H9 (cell line): Measurements from ENCODE around the gene SLC9A9. TPM values are rescaled to one million over a fixed set of nuclear protein-coding genes. Genes with fewer than 3 reads are reported as not detected.

Experiments
- DNase-seq: peaks from one replicate; pipeline ENCODE4 v3.0.0-alpha.2; 2017
- H2AFZ ChIP-seq: one replicate; pipeline ENCODE4 v1.6.1; 2013; ENCODE audit warnings: mild to moderate bottlenecking, low read length, control low read depth, moderate library complexity
- H2AK5ac ChIP-seq: 2 replicates; pipeline ENCODE4 v1.6.1; 2013; ENCODE audit warnings: low read length, control low read depth, mixed read lengths; ENCODE audit not compliant: insufficient read length
- H2BK120ac ChIP-seq: one replicate; pipeline ENCODE4 v1.6.1; 2013; ENCODE audit warnings: low read depth, mild to moderate bottlenecking, low read length, control low read depth, inconsistent platforms; ENCODE audit not compliant: poor library complexity, severe bottlenecking
- H2BK12ac ChIP-seq: 2 replicates; pipeline ENCODE4 v1.6.1; 2013; ENCODE audit warnings: low read length, control low read depth, mixed read lengths, low read depth; ENCODE audit not compliant: insufficient read length
- H2BK15ac ChIP-seq: 2 replicates; pipeline ENCODE4 v1.6.1; 2013; ENCODE audit warnings: low read depth, low read length, control low read depth
- H2BK20ac ChIP-seq: one replicate; pipeline ENCODE4 v1.6.1; 2013; ENCODE audit warnings: low read depth, mild to moderate bottlenecking, low read length, control low read depth, inconsistent platforms; ENCODE audit not compliant: poor library complexity, severe bottlenecking
- H2BK5ac ChIP-seq: 2 replicates; pipeline ENCODE4 v1.6.1; 2013; ENCODE audit warnings: low read length, control low read depth, mixed read lengths; ENCODE audit not compliant: insufficient read length
- H3K14ac ChIP-seq: 2 replicates; pipeline ENCODE4 v1.6.1; 2013; ENCODE audit warnings: low read length, control low read depth; ENCODE audit not compliant: insufficient read depth
- H3K18ac ChIP-seq: 2 replicates; pipeline ENCODE4 v1.6.1; 2013; ENCODE audit warnings: low read depth, mild to moderate bottlenecking, mixed read lengths, low read length, control low read depth; ENCODE audit not compliant: insufficient read length
- H3K23ac ChIP-seq: 2 replicates; pipeline ENCODE4 v1.6.1; 2013; ENCODE audit warnings: low read length, control low read depth, mixed read lengths, low read depth; ENCODE audit not compliant: insufficient read length
- H3K23me2 ChIP-seq: 2 replicates; pipeline ENCODE4 v1.6.1; 2013; ENCODE audit warnings: low read depth, mild to moderate bottlenecking, mixed read lengths, low read length, control low read depth; ENCODE audit not compliant: insufficient read length, poor library complexity, severe bottlenecking
- H3K27ac ChIP-seq: 2 replicates; pipeline ENCODE4 v1.5.1; 2013; ENCODE audit warnings: low read length, control low read depth, mixed read lengths, low read depth; ENCODE audit not compliant: insufficient read length
- H3K27me3 ChIP-seq: 2 replicates; pipeline ENCODE4 v1.6.1; 2013; ENCODE audit warnings: low read length, control low read depth, inconsistent platforms; ENCODE audit not compliant: insufficient read depth
- H3K4ac ChIP-seq: 2 replicates; pipeline ENCODE4 v1.6.1; 2013; ENCODE audit warnings: low read depth, mild to moderate bottlenecking, control low read depth, inconsistent platforms, low read length, moderate library complexity
- H3K4me1 ChIP-seq: 2 replicates; pipeline ENCODE4 v1.6.1; 2013; ENCODE audit warnings: low read length, control low read depth, inconsistent platforms; ENCODE audit not compliant: insufficient read depth
- H3K4me2 ChIP-seq: 2 replicates; pipeline ENCODE4 v1.6.1; 2013; ENCODE audit warnings: low read length, control low read depth, mixed read lengths; ENCODE audit not compliant: insufficient read length, insufficient read depth
- H3K56ac ChIP-seq: 2 replicates; pipeline ENCODE4 v1.6.1; 2013; ENCODE audit warnings: low read depth, mild to moderate bottlenecking, mixed read lengths, low read length, control low read depth; ENCODE audit not compliant: insufficient read length
- H3K79me1 ChIP-seq: 2 replicates; pipeline ENCODE4 v1.6.1; 2013; ENCODE audit warnings: low read depth, mild to moderate bottlenecking, moderate library complexity, low read length, control low read depth, inconsistent platforms; ENCODE audit not compliant: insufficient read depth, poor library complexity, severe bottlenecking
- H3K79me2 ChIP-seq: 2 replicates; pipeline ENCODE4 v1.6.1; 2013; ENCODE audit warnings: low read length, control low read depth, inconsistent platforms; ENCODE audit not compliant: insufficient read depth
- H3K9ac ChIP-seq: 2 replicates; pipeline ENCODE4 v1.6.1; 2013; ENCODE audit warnings: low read length, control low read depth, mixed read lengths; ENCODE audit not compliant: insufficient read length; ENCODE audit errors: extremely low read depth
- H3K9me3 ChIP-seq: one replicate; pipeline ENCODE4 v1.6.1; 2013; ENCODE audit warnings: low read depth, low read length, inconsistent platforms; ENCODE audit not compliant: control insufficient read depth
- H3T11ph ChIP-seq: one replicate; pipeline ENCODE4 v1.6.1; 2013; ENCODE audit warnings: mild to moderate bottlenecking, low read length, control low read depth, inconsistent platforms
- H4K20me1 ChIP-seq: one replicate; pipeline ENCODE4 v1.6.1; 2013; ENCODE audit not compliant: control insufficient read depth, insufficient read length, insufficient read depth
- H4K5ac ChIP-seq: 2 replicates; pipeline ENCODE4 v1.6.1; 2013; ENCODE audit warnings: low read depth, mild to moderate bottlenecking, mixed read lengths, low read length, control low read depth; ENCODE audit not compliant: insufficient read length
- H4K8ac ChIP-seq: replicated peaks from 2 replicates; pipeline ENCODE4 v1.6.1; 2013; ENCODE audit warnings: low read length, control low read depth, mixed read lengths, low read depth; ENCODE audit not compliant: insufficient read length
- H4K91ac ChIP-seq: 2 replicates; pipeline ENCODE4 v1.6.1; 2013; ENCODE audit warnings: low read depth, mild to moderate bottlenecking, moderate library complexity, mixed read lengths, low read length, control low read depth; ENCODE audit not compliant: insufficient read length
- H3K27ac Mint-ChIP-seq, 3 experiments: 2 replicates in 2 of 3; 3 replicates in 1 of 3; pipeline ENCODE4 v1.8.0; 2020 to 2021; ENCODE audit warnings: mixed read lengths in 3 of 3, mild to moderate bottlenecking in 1 of 3, moderate library complexity in 1 of 3
- H3K27me3 Mint-ChIP-seq: 2 replicates; pipeline ENCODE4 v1.8.0; 2021; ENCODE audit warnings: low read depth, mild to moderate bottlenecking, moderate library complexity, mixed read lengths
- H3K36me3 Mint-ChIP-seq, 3 experiments: 2 replicates in 2 of 3; 3 replicates in 1 of 3; pipeline ENCODE4 v1.8.0; 2020 to 2021; ENCODE audit warnings: low read depth in 3 of 3, mixed read lengths in 3 of 3; ENCODE audit not compliant: insufficient read depth in 1 of 3
- H3K4me1 Mint-ChIP-seq, 2 experiments: 2 replicates each; pipeline ENCODE4 v1.8.0; 2020; ENCODE audit warnings: mixed read lengths in 2 of 2
- H3K4me3 Mint-ChIP-seq, 2 experiments: 2 replicates in 1 of 2; 3 replicates in 1 of 2; pipeline ENCODE4 v1.8.0; 2020 to 2021; ENCODE audit warnings: mild to moderate bottlenecking in 2 of 2, mixed read lengths in 2 of 2, moderate library complexity in 1 of 2
- H3K9me3 Mint-ChIP-seq, 2 experiments: 2 replicates in 1 of 2; 3 replicates in 1 of 2; pipeline ENCODE4 v1.8.0; 2020; ENCODE audit warnings: mild to moderate bottlenecking in 2 of 2, mixed read lengths in 2 of 2, moderate library complexity in 1 of 2
- total RNA-seq: library from RNA; stranded (reverse); gene quantifications from 2 replicates; pipeline ENCODE4 v1.2.1, GENCODE V29; 2021
- TF ChIP-seq, protein P1 (sequence below): fragments of 200-600 bp; sonication (generic); conservative IDR thresholded peaks from 3 replicates; pipeline ENCODE4 v1.8.0; 2021; ENCODE audit warnings: antibody characterized with exemption, mild to moderate bottlenecking

Gene SLC9A9
- total RNA-seq, 1 experiment from 2014 or later: 0.35 TPM

DNA sequence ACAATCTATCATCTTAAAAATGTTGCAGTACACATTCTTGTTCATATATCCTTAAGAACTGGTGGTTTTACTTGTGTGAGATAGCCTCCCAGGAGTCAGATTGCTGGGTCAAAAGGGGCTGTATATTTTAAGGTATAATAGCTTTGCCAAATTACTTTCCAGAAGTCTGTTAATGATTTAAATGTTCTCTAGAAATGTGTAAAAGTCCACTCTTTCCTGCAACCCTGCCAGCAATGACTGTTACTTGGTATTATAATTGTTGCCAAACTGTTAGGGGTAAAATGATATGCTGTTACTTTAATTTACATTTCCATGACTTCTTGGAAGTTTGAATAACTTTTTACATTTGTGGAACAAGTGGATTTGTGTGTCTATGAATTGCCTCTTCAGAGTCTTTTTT lies 170.8 kb downstream of the SLC9A9 start:
- no peaks in the 10 kb centered on the region for H3K36me3 Mint-ChIP-seq
- no peak overlapping the region for H3K56ac ChIP-seq
- no peak overlapping the region for H3K4me3 Mint-ChIP-seq
- no peak overlapping the region for H2BK12ac ChIP-seq
- no peak overlapping the region for H3K23ac ChIP-seq
- H2BK15ac ChIP-seq: no peak overlapping the region
- H3K23me2 ChIP-seq: no peaks in the 10 kb centered on the region
- H3K9me3 Mint-ChIP-seq: no peaks in the 10 kb centered on the region
- H3K9ac ChIP-seq: no peak overlapping the region
- H3K4me1 ChIP-seq: no peaks in the 10 kb centered on the region
- no peak overlapping the region for H3K27ac Mint-ChIP-seq
- no peaks in the 10 kb centered on the region for H3K27me3 ChIP-seq
- no peak overlapping the region for H2BK120ac ChIP-seq
- no peak overlapping the region for H3K27ac ChIP-seq
- TF ChIP-seq, protein P1, sequence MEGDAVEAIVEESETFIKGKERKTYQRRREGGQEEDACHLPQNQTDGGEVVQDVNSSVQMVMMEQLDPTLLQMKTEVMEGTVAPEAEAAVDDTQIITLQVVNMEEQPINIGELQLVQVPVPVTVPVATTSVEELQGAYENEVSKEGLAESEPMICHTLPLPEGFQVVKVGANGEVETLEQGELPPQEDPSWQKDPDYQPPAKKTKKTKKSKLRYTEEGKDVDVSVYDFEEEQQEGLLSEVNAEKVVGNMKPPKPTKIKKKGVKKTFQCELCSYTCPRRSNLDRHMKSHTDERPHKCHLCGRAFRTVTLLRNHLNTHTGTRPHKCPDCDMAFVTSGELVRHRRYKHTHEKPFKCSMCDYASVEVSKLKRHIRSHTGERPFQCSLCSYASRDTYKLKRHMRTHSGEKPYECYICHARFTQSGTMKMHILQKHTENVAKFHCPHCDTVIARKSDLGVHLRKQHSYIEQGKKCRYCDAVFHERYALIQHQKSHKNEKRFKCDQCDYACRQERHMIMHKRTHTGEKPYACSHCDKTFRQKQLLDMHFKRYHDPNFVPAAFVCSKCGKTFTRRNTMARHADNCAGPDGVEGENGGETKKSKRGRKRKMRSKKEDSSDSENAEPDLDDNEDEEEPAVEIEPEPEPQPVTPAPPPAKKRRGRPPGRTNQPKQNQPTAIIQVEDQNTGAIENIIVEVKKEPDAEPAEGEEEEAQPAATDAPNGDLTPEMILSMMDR: no peak
- no peaks in the 10 kb centered on the region for H3K79me2 ChIP-seq
- no peak overlapping the region for H4K91ac ChIP-seq
- H3T11ph ChIP-seq: no peak overlapping the region
- DNase-seq: no peak
- H3K4me2 ChIP-seq: no peak overlapping the region
- no peak overlapping the region for H4K5ac ChIP-seq
- H4K20me1 ChIP-seq: no peaks in the 10 kb centered on the region
- H2AFZ ChIP-seq: no peak overlapping the region
- peaks cover 5 to 9% of the 10 kb centered on the region in 2 experiments; a peak in 3 of 4 replicates for H3K4me1 Mint-ChIP-seq
- H3K14ac ChIP-seq: no peak overlapping the region
- H3K79me1 ChIP-seq: no peaks in the 10 kb centered on the region
- H3K27me3 Mint-ChIP-seq: peaks cover 1% of the 10 kb centered on the region; the same call in 1 of the 2 replicates
- no peaks in the 10 kb centered on the region for H3K9me3 ChIP-seq
- H4K8ac ChIP-seq: no peak overlapping the region
- H3K18ac ChIP-seq: no peak overlapping the region
- H2BK5ac ChIP-seq: no peak overlapping the region
- no peak overlapping the region for H2BK20ac ChIP-seq
- H3K4ac ChIP-seq: no peak overlapping the region
- H2AK5ac ChIP-seq: no peak overlapping the region
